Right cardiac atrium (tissue), 5 donors: Measurements from ENCODE around the gene AP1B1. TPM values are rescaled to one million over a fixed set of nuclear protein-coding genes. Genes with fewer than 3 reads are reported as not detected.
A peak's percentile ranks its signal among the peaks of the same experiment; 100 is the strongest.

ENCODE experiments used
- ATAC-seq, 2 donors: fragments of 200-7000 bp; cut with Tn5 transposase; one replicate each; pipeline versions ENCODE4 v1.8.0 to v1.9.1; 2020; ENCODE audit warnings: moderate library complexity in 2 of 2, mild to moderate bottlenecking in 1 of 2
- DNase-seq, 3 donors: peaks; one replicate each; pipeline ENCODE4 v3.0.0-alpha.2; 2020
- H3K27ac ChIP-seq: one replicate; pipeline ENCODE4 v1.5.1; 2013; ENCODE audit warnings: mild to moderate bottlenecking, low read length, control low read depth, moderate library complexity
- H3K27me3 ChIP-seq: one replicate; pipeline ENCODE4 v1.6.1; 2013; ENCODE audit not compliant: control insufficient read depth, insufficient read depth
- H3K4me1 ChIP-seq: one replicate; pipeline ENCODE4 v1.6.1; 2013; ENCODE audit warnings: low read length; ENCODE audit not compliant: control insufficient read depth, insufficient read depth
- H3K4me3 ChIP-seq: one replicate; pipeline ENCODE4 v1.5.1; 2013; ENCODE audit warnings: low read length, control low read depth
- H3K9me3 ChIP-seq: one replicate; pipeline ENCODE4 v1.6.1; 2013; ENCODE audit warnings: low read length; ENCODE audit not compliant: control insufficient read depth
- WGBS: extraction: QIAGEN DNeasy Blood & Tissue Kit; methylation state at CpG from one replicate; pipeline ENCODE4 v1.1.7; 2013; 5-methylcytosine and 5-hydroxymethylcytosine counted together
- intact Hi-C, 4 donors: fragments of 100-400 bp; cut with DNase I; formaldehyde crosslinking; loops; one replicate each; pipeline versions ENCODE4 v1.11.0 to v1.14.0; 2022 to 2023
- polyA plus RNA-seq: library from polyadenylated mRNA; stranded (reverse); fragments of 200-250 nt; gene quantifications from one replicate; pipeline ENCODE4 v1.2.3, GENCODE V29; 2013
- total RNA-seq, 4 donors: library from RNA; stranded (reverse); fragmentation: NEBNext Ultra II Directional; extraction: Animal tissue kit (Norgen Biotek cat#: 25700); gene quantifications; one replicate each; pipeline ENCODE4 v1.2.1, GENCODE V29; 2021
- donor health status: healthy with polysubstance abuse.
- donor health status: DM: no; HTN: yes; CAD: no.
- donor health status: DM: no; HTN: no; CAD: no.
- donor health status: DM: no; HTN: yes; CAD: no; lungs with severe emphysema.
- donor health status: DM: yes; HTN: yes; CAD: no.

Gene AP1B1
- total and polyA plus RNA-seq, 5 donors = 21.7 to 44.6 (median 38.6) TPM

GRCh38 chr22:29331213-29331612, 57.2 kb downstream of the AP1B1 start:
- no peaks in the 10 kb centered on the region for H3K27me3 ChIP-seq
- ATAC-seq = no peak
- 91% methylated on average over 8 of the region's 8 CpGs for WGBS
- H3K4me3 ChIP-seq = no peak overlapping the region
- H3K4me1 ChIP-seq = no peaks in the 10 kb centered on the region
- intact Hi-C loops = no loop called here
- H3K27ac ChIP-seq = no peak overlapping the region
- DNase-seq = peak in 2 of 3 donors; percentile 34 to 37
- H3K9me3 ChIP-seq = no peaks in the 10 kb centered on the region

GRCh38 chr22:29330753-29331152, 57.6 kb downstream of the AP1B1 start:
- 50% methylated on average over 9 of the region's 9 CpGs for WGBS
- Histone ChIP-seq H3K27me3 (no peaks in the 10 kb centered on the region), H3K4me3 (no peak overlapping the region), H3K9me3 (no peaks in the 10 kb centered on the region), H3K27ac (no peak overlapping the region), H3K4me1 (peaks cover 2% of the 10 kb centered on the region)
- intact Hi-C loops = no loop called here
- ATAC-seq = peak; percentile 37 to 71
- peak; percentile 77 to 86 (median 83) for DNase-seq

GRCh38 chr22:29330291-29330690, 58.1 kb downstream of the AP1B1 start:
- 86% methylated on average over 19 of the region's 19 CpGs for WGBS
- Histone ChIP-seq H3K4me1 (peaks cover 2% of the 10 kb centered on the region), H3K4me3 (no peak overlapping the region), H3K27me3 (no peaks in the 10 kb centered on the region), H3K9me3 (no peaks in the 10 kb centered on the region), H3K27ac (no peak overlapping the region)
- intact Hi-C loops = no loop called here
- DNase-seq = peak in 2 of 3 donors; percentile 35 to 39
- ATAC-seq = no peak

GRCh38 chr22:29329581-29329980, 58.8 kb downstream of the AP1B1 start:
- intact Hi-C loops = no loop called here
- 86% methylated on average over 11 of the region's 11 CpGs for WGBS
- peak in 1 of 3 donors; percentile 31 for DNase-seq
- H3K27me3 ChIP-seq = no peaks in the 10 kb centered on the region
- H3K9me3 ChIP-seq = no peaks in the 10 kb centered on the region
- H3K27ac ChIP-seq = no peak overlapping the region
- H3K4me3 ChIP-seq = no peak overlapping the region
- H3K4me1 ChIP-seq = peaks cover 2% of the 10 kb centered on the region
- no peak for ATAC-seq

GRCh38 chr22:29328566-29329500, 59.5 kb downstream of the AP1B1 start:
- Histone ChIP-seq H3K9me3 (no peaks in the 10 kb centered on the region), H3K27me3 (no peaks in the 10 kb centered on the region), H3K4me3 (no peak overlapping the region), H3K4me1 (peaks cover 2% of the 10 kb centered on the region), H3K27ac (no peak overlapping the region)
- intact Hi-C loops = no loop called here
- ATAC-seq (no peak), DNase-seq (peak in 2 of 3 donors; percentile 33 to 63)
- 79% methylated on average over 34 of the region's 34 CpGs for WGBS

GRCh38 chr22:29328055-29328454, 60.3 kb downstream of the AP1B1 start:
- H3K4me1 ChIP-seq = peaks cover 2% of the 10 kb centered on the region
- no peak overlapping the region for H3K27ac ChIP-seq
- 82% methylated on average over 5 of the region's 5 CpGs for WGBS
- intact Hi-C loops = no loop called here
- H3K4me3 ChIP-seq = no peak overlapping the region
- no peaks in the 10 kb centered on the region for H3K9me3 ChIP-seq
- no peaks in the 10 kb centered on the region for H3K27me3 ChIP-seq
- ATAC-seq = no peak
- DNase-seq = peak in 1 of 3 donors; percentile 33

GRCh38 chr22:29327089-29327764, 61.1 kb downstream of the AP1B1 start:
- Histone ChIP-seq H3K27ac (no peak overlapping the region), H3K4me3 (no peak overlapping the region), H3K9me3 (no peaks in the 10 kb centered on the region), H3K27me3 (no peaks in the 10 kb centered on the region), H3K4me1 (peaks cover 2% of the 10 kb centered on the region)
- WGBS = 80% methylated on average over 15 of the region's 15 CpGs
- ATAC-seq = no peak
- intact Hi-C loops = no loop called here
- DNase-seq = peak in 2 of 3 donors; percentile 55 to 57

GRCh38 chr22:29326481-29326880, 61.9 kb downstream of the AP1B1 start:
- no peak for ATAC-seq
- Histone ChIP-seq H3K4me1 (peaks cover 2% of the 10 kb centered on the region), H3K4me3 (no peak overlapping the region), H3K9me3 (no peaks in the 10 kb centered on the region), H3K27me3 (no peaks in the 10 kb centered on the region), H3K27ac (no peak overlapping the region)
- DNase-seq = peak in 1 of 3 donors; percentile 53
- 92% methylated on average over 10 of the region's 10 CpGs for WGBS
- intact Hi-C loops = no loop called here

- H3K4me3 ChIP-seq = no peak overlapping the region
- DNase-seq = peak in 2 of 3 donors; percentile 60 to 66
- intact Hi-C loops = no loop called here
- ATAC-seq = no peak
- WGBS = 49% methylated on average over 9 of the region's 9 CpGs
- H3K4me1 ChIP-seq = peaks cover 2% of the 10 kb centered on the region
- no peaks in the 10 kb centered on the region for H3K9me3 ChIP-seq
- H3K27me3 ChIP-seq = no peaks in the 10 kb centered on the region
- H3K27ac ChIP-seq = no peak overlapping the region
Measured at GRCh38 chr22:29325785-29326315, 62.5 kb downstream of the AP1B1 start.

- no peak for ATAC-seq
- H3K4me3 ChIP-seq = no peak overlapping the region
- peaks cover 2% of the 10 kb centered on the region for H3K4me1 ChIP-seq
- DNase-seq = peak in 1 of 3 donors; percentile 7
- intact Hi-C loops = no loop called here
- no peaks in the 10 kb centered on the region for H3K9me3 ChIP-seq
- 79% methylated on average over 8 of the region's 8 CpGs for WGBS
- H3K27ac ChIP-seq = no peak overlapping the region
- no peaks in the 10 kb centered on the region for H3K27me3 ChIP-seq
Measured at GRCh38 chr22:29325356-29325755, 63.0 kb downstream of the AP1B1 start.

GRCh38 chr22:29323641-29324040, 64.7 kb downstream of the AP1B1 start:
- Histone ChIP-seq H3K4me1 (peaks cover 2% of the 10 kb centered on the region), H3K4me3 (no peak overlapping the region), H3K9me3 (no peaks in the 10 kb centered on the region), H3K27ac (no peak overlapping the region), H3K27me3 (no peaks in the 10 kb centered on the region)
- ATAC-seq = no peak
- no peak for DNase-seq
- intact Hi-C loops = no loop called here
